Activated T-cell treated with anti-CD3 and anti-CD28 coated beads, Interleukin-2, amount 50 U/mL, for 72 hours (primary cell): ENCODE data around the gene TEDC1. TPM values are rescaled to one million over a fixed set of nuclear protein-coding genes. Genes with fewer than 3 reads are reported as not detected.

Experiments
- ATAC-seq, 2 donors: fragments of 150-1000 bp; cut with Tn5 transposase; replicated peaks in 1 of 2; 2 replicates each; pipeline ENCODE4 v1.10.0; 2021; ENCODE audit warnings: moderate library complexity in 2 of 2, mild to moderate bottlenecking in 1 of 2
- DNase-seq, 2 donors: peaks; one replicate each; pipeline ENCODE4 v3.0.0; 2021 to 2022; ENCODE audit warnings: mixed read lengths in 1 of 2
- H3K27ac Mint-ChIP-seq: one replicate; pipeline ENCODE4 v1.8.0; 2022; ENCODE audit warnings: mild to moderate bottlenecking, moderate library complexity, mixed read lengths
- H3K27me3 Mint-ChIP-seq: one replicate; pipeline ENCODE4 v1.8.0; 2022; ENCODE audit warnings: low read depth, mixed read lengths
- H3K36me3 Mint-ChIP-seq, 2 donors: one replicate each; pipeline ENCODE4 v1.8.0; 2022; ENCODE audit warnings: mixed read lengths in 2 of 2, mild to moderate bottlenecking in 1 of 2; ENCODE audit not compliant: insufficient read depth in 2 of 2
- H3K4me1 Mint-ChIP-seq: one replicate; pipeline ENCODE4 v1.8.0; 2022; ENCODE audit warnings: low read depth, mixed read lengths
- H3K4me3 Mint-ChIP-seq, 2 donors: one replicate each; pipeline ENCODE4 v1.8.0; 2022; ENCODE audit warnings: mild to moderate bottlenecking in 2 of 2, mixed read lengths in 2 of 2, moderate library complexity in 2 of 2
- H3K9me3 Mint-ChIP-seq, 2 donors: one replicate each; pipeline ENCODE4 v1.8.0; 2022; ENCODE audit warnings: mixed read lengths in 2 of 2
- total RNA-seq, 2 donors: library from RNA; stranded (reverse); gene quantifications; one replicate each; pipeline ENCODE4 v1.2.3, GENCODE V29; 2022

TEDC1 gene
- total RNA-seq, 2 donors from 2014 or later: 33.0 to 36.9 TPM

- Mint-ChIP-seq H3K27me3 (peaks cover 20% of the 10 kb centered on the region), H3K4me3 (no peak overlapping the region), H3K27ac (no peak overlapping the region), H3K9me3 (no peaks in the 10 kb centered on the region), H3K4me1 (peaks cover 47% of the 10 kb centered on the region), H3K36me3 (peaks cover 4 to 6% of the 10 kb centered on the region in 2 donors)
- ATAC-seq (no peak), DNase-seq (no peak)
These were observed 10.8 kb upstream of the TEDC1 start for GRCh38 chr14:105480199-105480746.

GRCh38 chr14:105480807-105481801, 9.9 kb upstream of the TEDC1 start:
- ATAC-seq (peak; percentile 64 to 70), DNase-seq (peak; percentile 88 to 94)
- Mint-ChIP-seq H3K27ac (no peak overlapping the region), H3K4me1 (peaks cover 55% of the 10 kb centered on the region), H3K9me3 (no peaks in the 10 kb centered on the region), H3K36me3 (peaks cover 4 to 6% of the 10 kb centered on the region in 2 donors), H3K27me3 (peaks cover 20% of the 10 kb centered on the region), H3K4me3 (peak overlapping the region; percentile 84)

DNA sequence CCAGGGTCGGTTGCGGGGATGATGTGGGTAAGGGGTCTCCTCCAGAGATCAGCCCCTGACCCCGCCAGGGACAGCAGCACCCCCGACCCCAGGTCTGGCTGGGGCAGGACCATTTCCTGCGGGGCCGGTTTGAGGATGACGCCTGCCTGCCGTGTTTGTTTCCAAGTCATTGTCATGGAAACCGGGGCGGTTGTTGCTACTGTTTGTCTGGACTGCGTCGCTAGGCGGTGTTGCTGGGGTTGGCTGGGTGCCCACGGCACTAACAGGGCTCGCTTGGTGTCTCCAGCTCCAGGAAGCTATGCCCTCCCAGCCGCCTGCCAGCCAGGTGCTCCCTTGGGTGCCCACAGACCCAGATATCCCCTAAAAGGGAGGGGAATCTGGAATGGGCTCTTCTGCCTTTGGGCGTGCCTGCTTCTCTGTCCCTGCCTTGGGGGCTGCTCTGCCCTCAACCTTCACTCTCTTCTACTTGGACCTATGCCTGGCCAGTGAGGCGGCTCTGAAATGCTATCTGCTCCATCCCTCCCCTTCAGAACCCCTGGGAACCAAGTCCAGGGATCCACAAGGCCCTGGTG, 9.1 kb upstream of the TEDC1 start:
- DNase-seq (peak; percentile 92 to 93), ATAC-seq (peak; percentile 75 to 78)
- peak overlapping the region; percentile 80 to 84 for H3K4me3 Mint-ChIP-seq
- no peaks in the 10 kb centered on the region for H3K9me3 Mint-ChIP-seq
- H3K27ac Mint-ChIP-seq: peak overlapping the region; percentile 89
- H3K27me3 Mint-ChIP-seq: peaks cover 20% of the 10 kb centered on the region
- peaks cover 61% of the 10 kb centered on the region for H3K4me1 Mint-ChIP-seq
- H3K36me3 Mint-ChIP-seq: peaks cover 4 to 6% of the 10 kb centered on the region in 2 donors

GRCh38 chr14:105482486-105483110, 8.4 kb upstream of the TEDC1 start:
- ATAC-seq (no peak), DNase-seq (no peak)
- Mint-ChIP-seq H3K9me3 (no peaks in the 10 kb centered on the region), H3K27ac (peak overlapping the region; percentile 89), H3K36me3 (peaks cover 0 to 2% of the 10 kb centered on the region in 2 donors), H3K27me3 (peaks cover 14% of the 10 kb centered on the region), H3K4me3 (peak overlapping the region; percentile 80 to 84), H3K4me1 (peaks cover 55% of the 10 kb centered on the region)

GRCh38 chr14:105483300-105484068, 7.6 kb upstream of the TEDC1 start:
- Mint-ChIP-seq H3K27me3 (peaks cover 12% of the 10 kb centered on the region), H3K36me3 (peaks cover 0 to 2% of the 10 kb centered on the region in 2 donors), H3K27ac (no peak overlapping the region), H3K4me3 (no peak overlapping the region), H3K9me3 (no peaks in the 10 kb centered on the region), H3K4me1 (peaks cover 58% of the 10 kb centered on the region)
- ATAC-seq (no peak), DNase-seq (no peak)

- H3K27ac Mint-ChIP-seq: no peak overlapping the region
- peaks cover 64% of the 10 kb centered on the region for H3K4me1 Mint-ChIP-seq
These were observed 6.7 kb upstream of the TEDC1 start for GRCh38 chr14:105484069-105484996.

GRCh38 chr14:105484997-105485393, 6.1 kb upstream of the TEDC1 start:
- ATAC-seq (no peak), DNase-seq (no peak)
- Mint-ChIP-seq H3K27me3 (peaks cover 5% of the 10 kb centered on the region), H3K36me3 (no peaks in the 10 kb centered on the region), H3K27ac (no peak overlapping the region), H3K9me3 (no peaks in the 10 kb centered on the region), H3K4me1 (peaks cover 65% of the 10 kb centered on the region), H3K4me3 (no peak overlapping the region)

More at GRCh38 chr14:105484069-105484996, 6.7 kb upstream of the TEDC1 start:
- Mint-ChIP-seq H3K9me3 (no peaks in the 10 kb centered on the region), H3K27me3 (peaks cover 12% of the 10 kb centered on the region), H3K36me3 (peaks cover 0 to 2% of the 10 kb centered on the region in 2 donors), H3K4me3 (no peak overlapping the region)
- DNase-seq (no peak), ATAC-seq (no peak)

- Mint-ChIP-seq H3K4me3 (peak overlapping the region in 1 of 2 donors; percentile 87), H3K36me3 (no peaks in the 10 kb centered on the region), H3K27ac (no peak overlapping the region), H3K27me3 (no peaks in the 10 kb centered on the region), H3K4me1 (peaks cover 60% of the 10 kb centered on the region), H3K9me3 (no peaks in the 10 kb centered on the region)
- ATAC-seq (no peak), DNase-seq (peak; percentile 57 to 64)
These were observed 5.3 kb upstream of the TEDC1 start for GRCh38 chr14:105485739-105486162.

DNA sequence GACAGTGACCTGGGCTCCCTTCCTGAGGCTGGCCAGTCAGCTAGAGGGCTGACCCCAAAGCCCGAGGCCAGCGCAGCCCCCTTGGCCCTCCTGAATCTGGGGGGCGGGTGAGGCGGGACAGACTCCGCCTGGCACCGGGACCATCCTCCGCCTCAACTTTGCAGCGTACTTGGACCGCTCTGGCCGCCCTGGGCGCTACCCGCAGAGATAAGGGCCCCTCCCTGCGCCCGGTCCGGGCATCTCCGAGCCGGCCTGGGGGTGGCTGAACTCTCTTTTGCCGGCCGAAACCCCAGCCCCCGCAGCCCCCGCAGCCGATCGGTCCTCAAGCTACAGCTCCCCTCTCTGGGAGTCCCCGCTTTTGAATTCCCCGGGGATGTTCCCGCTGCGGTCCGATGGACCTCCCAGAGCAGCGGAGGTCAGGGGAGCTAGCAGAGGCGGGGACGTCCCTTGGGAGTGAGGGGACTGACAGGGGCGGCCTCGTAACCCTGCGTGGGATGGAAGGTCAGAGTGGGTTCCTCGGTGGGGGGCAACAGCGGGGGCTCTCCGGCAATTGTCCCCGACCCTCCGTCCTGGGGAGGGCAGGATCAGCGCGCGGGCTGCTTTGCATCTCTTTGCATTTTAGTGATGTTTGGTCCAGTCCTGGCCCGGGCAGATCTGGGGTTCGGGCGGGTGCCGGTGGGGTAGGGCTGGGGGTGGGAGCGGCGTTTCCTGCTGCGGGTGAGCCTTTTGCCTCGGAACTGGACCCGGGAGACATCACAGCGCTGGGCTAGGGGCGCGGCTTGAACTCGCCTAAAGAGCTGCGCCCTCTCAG, 4.7 kb upstream of the TEDC1 start, which contains the start of gene CRIP1:
TSS of gene CRIP1 (plus strand) at position 724 of the 811 bp plus-strand sequence. CDS start 374 bp downstream, outside the sequence.
- Mint-ChIP-seq H3K4me1 (peaks cover 56% of the 10 kb centered on the region), H3K4me3 (peak within 1 kb of the TSS; percentile 87 to 95), H3K27me3 (no peaks in the 10 kb centered on the region), H3K36me3 (no peaks in the 10 kb centered on the region), H3K9me3 (no peaks in the 10 kb centered on the region), H3K27ac (no peak within 1 kb of the TSS)
- DNase-seq (no peak), ATAC-seq (no peak)

- Mint-ChIP-seq H3K27ac (no peak overlapping the region), H3K9me3 (no peaks in the 10 kb centered on the region), H3K36me3 (peaks cover 0 to 1% of the 10 kb centered on the region in 2 donors), H3K4me1 (peaks cover 56% of the 10 kb centered on the region), H3K4me3 (peak overlapping the region; percentile 87 to 95), H3K27me3 (no peaks in the 10 kb centered on the region)
- ATAC-seq (no peak), DNase-seq (peak; percentile 74 to 75)
These were observed 4.0 kb upstream of the TEDC1 start for GRCh38 chr14:105486974-105487448.
